ENCODE measurements around the gene LRRK2.
"Not testable (repeated sequence)": the region's sequence is repeated elsewhere in the genome, so short reads cannot be mapped to it uniquely, and the experiment has no call there.

Gene LRRK2

GRCh38 chr12:40250652-40251051, 25.9 kb downstream of the LRRK2 start:
- not testable (repeated sequence) for DNase-seq

GRCh38 chr12:40253936-40254335, 29.1 kb downstream of the LRRK2 start:
- DNase-seq = no peak

- DNase-seq = no peak
These were observed 29.8 kb downstream of the LRRK2 start for GRCh38 chr12:40254455-40255085.

DNA sequence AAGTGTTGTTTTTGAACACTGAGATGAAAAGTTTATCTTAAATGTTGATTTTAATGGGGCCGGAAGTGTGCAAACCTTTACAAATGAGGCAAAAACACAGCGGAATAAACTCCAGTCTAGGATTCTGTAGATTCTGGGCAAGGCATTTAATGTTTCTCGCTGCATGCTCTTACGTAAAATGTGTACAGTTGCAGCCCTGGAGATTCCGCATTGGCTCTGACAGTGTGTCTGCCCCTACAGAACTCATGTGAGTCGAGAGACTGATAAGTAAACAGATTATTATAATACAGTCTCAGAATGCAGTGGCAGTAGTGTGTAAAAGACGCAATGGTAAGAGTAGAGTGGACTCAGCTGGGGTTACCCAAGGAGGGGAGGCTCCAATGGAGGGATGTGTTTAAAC, 33.6 kb downstream of the LRRK2 start:
- no peak for DNase-seq

GRCh38 chr12:40261937-40262336, 37.1 kb downstream of the LRRK2 start:
- DNase-seq = peak; percentile 49

DNA sequence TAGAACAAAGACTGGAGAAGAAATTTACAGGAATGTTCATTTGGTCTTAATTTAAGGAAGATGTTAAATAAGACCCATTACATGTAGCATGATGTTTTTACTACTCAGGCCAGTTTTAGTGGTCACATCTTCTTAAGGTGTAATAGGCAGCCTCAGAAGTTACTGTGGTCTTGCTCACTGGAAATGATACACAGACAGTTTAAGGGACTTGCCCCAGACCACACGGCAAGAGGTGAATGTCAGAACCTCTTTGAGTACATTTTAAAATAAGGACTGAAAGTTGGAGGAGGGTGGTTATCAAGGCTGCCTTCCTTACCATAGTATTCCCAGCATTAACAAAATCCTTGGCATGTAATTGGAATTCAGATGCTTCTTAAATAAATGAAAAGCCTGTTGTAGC, 37.9 kb downstream of the LRRK2 start:
- DNase-seq = no peak

GRCh38 chr12:40263616-40264409, 39.0 kb downstream of the LRRK2 start:
- peak; percentile 32 for DNase-seq

- no peak for DNase-seq
These were observed 47.3 kb downstream of the LRRK2 start for GRCh38 chr12:40271981-40272664.

DNA sequence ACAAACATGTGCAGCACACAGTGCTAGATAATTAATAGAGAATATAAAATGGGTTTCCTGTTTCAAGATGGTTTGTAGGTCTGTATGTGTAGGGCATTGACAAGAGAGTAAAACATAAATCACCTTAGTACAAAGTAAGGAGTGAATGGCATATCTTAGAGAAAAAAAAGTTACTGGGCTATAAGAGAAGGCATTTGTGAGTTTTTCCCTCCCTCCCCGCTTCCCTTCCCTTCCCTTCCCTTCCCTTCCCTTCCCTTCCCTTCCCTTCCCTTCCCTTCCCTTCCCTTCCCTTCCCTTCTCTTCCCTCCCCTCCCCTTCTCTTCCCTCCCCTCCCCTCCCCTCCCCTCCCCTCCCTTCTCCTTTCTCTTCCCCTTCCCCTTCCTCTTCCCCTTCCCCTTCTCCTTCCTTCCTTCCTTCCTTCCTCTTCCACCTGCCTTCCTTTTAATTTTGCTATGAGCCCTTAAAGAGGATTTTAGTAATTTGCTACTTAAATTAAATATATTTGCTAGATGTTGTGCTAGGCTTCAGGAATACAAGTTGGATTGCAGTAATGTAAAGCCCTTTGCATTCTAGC, 57.1 kb downstream of the LRRK2 start:
- no peak for DNase-seq

- DNase-seq = no peak
These were observed 61.8 kb downstream of the LRRK2 start for GRCh38 chr12:40286583-40286982.

DNA sequence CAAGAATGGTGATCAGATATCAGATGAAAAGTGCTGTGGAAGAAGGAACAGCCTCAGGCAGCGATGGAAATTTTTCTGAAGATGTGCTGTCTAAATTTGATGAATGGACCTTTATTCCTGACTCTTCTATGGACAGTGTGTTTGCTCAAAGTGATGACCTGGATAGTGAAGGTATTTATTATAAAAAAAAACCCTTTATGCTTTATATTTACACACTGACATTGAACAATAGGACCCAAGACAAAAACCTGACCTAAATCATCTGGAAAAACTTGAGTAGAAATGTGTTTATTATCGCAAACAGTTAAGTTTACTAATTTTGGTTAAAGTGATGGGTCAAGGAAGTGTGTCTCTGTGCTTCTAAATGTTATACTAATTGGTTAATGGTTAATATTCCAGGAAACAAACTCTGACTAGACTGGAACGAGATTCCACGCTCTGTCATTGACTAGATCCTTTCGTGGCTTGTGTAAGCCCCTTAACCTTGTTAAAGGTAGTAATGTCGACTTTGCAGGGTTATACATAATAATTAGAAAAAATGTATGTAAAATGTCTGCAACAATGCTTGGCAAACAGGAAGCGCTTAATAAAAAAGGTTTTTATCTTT, 62.7 kb downstream of the LRRK2 start:
- no peak for DNase-seq

GRCh38 chr12:40292788-40293429, 68.1 kb downstream of the LRRK2 start:
- no peak for DNase-seq

DNA sequence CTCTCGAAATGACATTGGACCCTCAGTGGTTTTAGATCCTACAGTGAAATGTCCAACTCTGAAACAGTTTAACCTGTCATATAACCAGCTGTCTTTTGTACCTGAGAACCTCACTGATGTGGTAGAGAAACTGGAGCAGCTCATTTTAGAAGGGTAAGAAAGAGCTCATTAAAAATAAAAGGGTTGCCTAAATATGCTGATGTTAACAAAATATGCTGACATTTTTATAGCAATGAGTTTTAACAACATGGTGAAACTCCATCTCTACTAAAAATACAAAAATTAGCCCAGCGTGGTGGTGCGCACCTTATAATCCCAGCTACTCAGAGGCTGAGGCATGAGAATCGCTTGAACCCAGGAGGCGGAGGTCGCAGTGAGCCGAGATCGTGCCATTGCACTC, 73.5 kb downstream of the LRRK2 start:
- no peak for DNase-seq

GRCh38 chr12:40300490-40300889, 75.7 kb downstream of the LRRK2 start:
- DNase-seq = peak; percentile 24

GRCh38 chr12:40309001-40309400, 84.2 kb downstream of the LRRK2 start:
- no peak for DNase-seq

DNA sequence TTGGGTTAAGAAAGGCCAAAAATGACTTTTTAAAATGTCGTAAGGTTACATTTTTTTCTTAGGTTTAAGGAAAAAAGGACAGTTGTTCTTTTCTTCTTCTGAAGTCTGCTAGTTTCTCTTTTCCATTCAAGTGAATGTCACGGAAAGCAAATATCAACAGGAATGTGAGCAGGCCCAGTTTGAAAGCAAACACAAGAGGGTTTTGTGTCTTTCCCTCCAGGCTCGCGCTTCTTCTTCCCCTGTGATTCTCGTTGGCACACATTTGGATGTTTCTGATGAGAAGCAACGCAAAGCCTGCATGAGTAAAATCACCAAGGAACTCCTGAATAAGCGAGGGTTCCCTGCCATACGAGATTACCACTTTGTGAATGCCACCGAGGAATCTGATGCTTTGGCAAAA, 85.4 kb downstream of the LRRK2 start:
- no peak for DNase-seq

- DNase-seq = no peak
These were observed 87.4 kb downstream of the LRRK2 start for GRCh38 chr12:40312196-40312595.

DNA sequence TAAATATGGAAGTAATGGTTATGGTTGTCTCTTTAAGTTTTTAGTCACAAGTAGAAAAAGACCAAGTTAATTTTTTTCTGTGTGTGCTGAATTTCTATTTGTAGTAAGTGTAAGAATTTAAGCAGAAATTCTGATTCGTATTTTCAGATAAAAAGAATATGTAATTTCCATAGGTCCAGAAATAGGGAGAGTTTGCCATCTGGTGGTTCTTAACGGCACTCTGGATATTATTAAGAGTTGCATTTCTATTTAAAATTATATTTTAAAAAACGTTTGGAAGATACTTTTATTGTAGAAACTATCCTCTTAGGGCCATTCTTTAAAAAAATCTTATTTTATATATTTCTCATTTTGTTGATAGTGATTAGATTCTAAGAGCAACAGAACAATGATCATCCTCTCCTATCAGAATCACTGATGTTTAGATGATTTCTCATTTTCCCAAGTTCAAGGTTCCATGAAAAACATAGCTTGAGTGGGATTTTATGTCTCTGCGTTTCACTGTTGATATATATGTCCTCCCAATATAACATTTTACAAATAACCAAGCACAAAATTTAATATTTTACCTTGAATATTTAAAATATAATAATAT, 88.3 kb downstream of the LRRK2 start:
- peak; percentile 22 for DNase-seq

GRCh38 chr12:40313928-40314327, 89.1 kb downstream of the LRRK2 start:
- peak; percentile 26 for DNase-seq

- DNase-seq = no peak
These were observed 90.1 kb downstream of the LRRK2 start for GRCh38 chr12:40314927-40315326.

- DNase-seq = no peak
These were observed 90.6 kb downstream of the LRRK2 start for GRCh38 chr12:40315375-40315774.

GRCh38 chr12:40324261-40324660, 99.5 kb downstream of the LRRK2 start:
- no peak for DNase-seq

All from inflammatory macrophage treated with lipopolysaccharide for 4 hours (primary cell).